Brain microvascular endothelial cell (primary cell): ENCODE measurements around the gene METTL26.
A peak's percentile ranks its signal among the peaks of the same experiment; 100 is the strongest.

ENCODE experiments used
- DNase-seq: peaks from one replicate; pipeline ENCODE4 v3.0.0-alpha.2; 2020
- H3K27ac ChIP-seq: fragments of 250-450 bp; sonication (Bioruptor Pico); 2 replicates; pipeline ENCODE4 v1.5.1; 2020; ENCODE audit warnings: mild to moderate bottlenecking, moderate library complexity
- H3K27me3 ChIP-seq: fragments of 250-450 bp; sonication (Bioruptor Pico); replicated peaks from 2 replicates; pipeline ENCODE4 v1.5.1; 2020; ENCODE audit warnings: mild to moderate bottlenecking
- H3K36me3 ChIP-seq: fragments of 250-450 bp; sonication (Bioruptor Pico); replicated peaks from 2 replicates; pipeline ENCODE4 v1.5.1; 2020; ENCODE audit warnings: mild to moderate bottlenecking
- H3K4me3 ChIP-seq: 2 replicates; pipeline ENCODE4 v1.5.1; 2011; ENCODE audit warnings: low read depth, mild to moderate bottlenecking, control low read depth, low read length, moderate library complexity
- CTCF ChIP-seq: IDR thresholded peaks from 2 replicates; pipeline ENCODE4 v1.5.1; 2011; ENCODE audit warnings: low read depth, mild to moderate bottlenecking, moderate library complexity, low read length, control low read depth, inconsistent platforms; ENCODE audit errors: missing control alignments
- in situ Hi-C: cut with HindIII; loops from 2 replicates; pipeline ENCODE4 v1.10.0; 2017; ENCODE audit warnings: low sequenced_read_pairs, low pct_ligation_motif_present

Gene METTL26

GRCh38 chr16:667780-668518, 31.8 kb upstream of the METTL26 start, which contains the start of gene RHOT2:
Gene RHOT2, plus strand, starts transcription at chr16:668132. Its CDS starts 68 bp downstream, at chr16:668200.
- Histone ChIP-seq H3K27me3 (no peaks in the 10 kb centered on the region), H3K4me3 (peak within 1 kb of the TSS; percentile 85), H3K27ac (peak within 1 kb of the TSS; percentile 44), H3K36me3 (peaks cover 36% of the 10 kb centered on the region)
- peak; percentile 57 for TF ChIP-seq CTCF
- in situ Hi-C loops, result no loop called here
- DNase-seq, result peak; percentile 80

- Histone ChIP-seq H3K36me3 (peaks cover 29% of the 10 kb centered on the region), H3K4me3 (no peak overlapping the region), H3K27ac (no peak overlapping the region), H3K27me3 (no peaks in the 10 kb centered on the region)
- no peak for TF ChIP-seq CTCF
- in situ Hi-C loops, result no loop called here
- DNase-seq, result no peak
These were observed 31.1 kb upstream of the METTL26 start for GRCh38 chr16:667113-667779.

- H3K4me3 ChIP-seq, result no peak overlapping the region
- DNase-seq, result no peak
- TF ChIP-seq CTCF, result no peak
- no peaks in the 10 kb centered on the region for H3K27me3 ChIP-seq
- H3K27ac ChIP-seq, result no peak overlapping the region
- H3K36me3 ChIP-seq, result peaks cover 24% of the 10 kb centered on the region
- in situ Hi-C loops, result no loop called here
These were observed 30.5 kb upstream of the METTL26 start for GRCh38 chr16:666572-666971.

- TF ChIP-seq CTCF, result no peak
- no peak overlapping the region for H3K4me3 ChIP-seq
- no peaks in the 10 kb centered on the region for H3K27me3 ChIP-seq
- in situ Hi-C loops, result no loop called here
- DNase-seq, result no peak
- H3K36me3 ChIP-seq, result peaks cover 6% of the 10 kb centered on the region
- no peak overlapping the region for H3K27ac ChIP-seq
These were observed 26.5 kb upstream of the METTL26 start for GRCh38 chr16:662597-662996.

GRCh38 chr16:662095-662494, 26.0 kb upstream of the METTL26 start:
- TF ChIP-seq CTCF, result no peak
- in situ Hi-C loops, result no loop called here
- Histone ChIP-seq H3K27ac (no peak overlapping the region), H3K4me3 (no peak overlapping the region), H3K36me3 (peaks cover 6% of the 10 kb centered on the region), H3K27me3 (no peaks in the 10 kb centered on the region)
- no peak for DNase-seq
